Fibroblast of villous mesenchyme (primary cell): ENCODE results near the gene CEACAM4. TPM values are rescaled to one million over a fixed set of nuclear protein-coding genes. Genes with fewer than 3 reads are reported as not detected.

Experiments used
- DNase-seq: peaks from one replicate; pipeline ENCODE4 v3.0.0-alpha.2; 2010; ENCODE audit warnings: low read depth
- H3K4me3 ChIP-seq: 2 replicates; pipeline ENCODE4 v1.5.1; 2011; ENCODE audit warnings: low read depth, mild to moderate bottlenecking, low read length
- CTCF ChIP-seq: IDR thresholded peaks from 2 replicates; pipeline ENCODE4 v1.5.1; 2012; ENCODE audit warnings: low read depth, mild to moderate bottlenecking, low read length; ENCODE audit not compliant: insufficient read depth
- total RNA-seq: library from RNA; depleted of rRNA; stranded (reverse); fragments of >200 nt; gene quantifications from 2 replicates; pipeline ENCODE4 v1.2.3, GENCODE V29; 2012

Gene CEACAM4
- total RNA-seq, 1 donor: not detected

GRCh38 chr19:41610789-41611188, 16.1 kb downstream of the CEACAM4 start:
- DNase-seq: no peak
- H3K4me3 ChIP-seq: no peak overlapping the region
- no peak for TF ChIP-seq CTCF

GRCh38 chr19:41607668-41608067, 19.2 kb downstream of the CEACAM4 start:
- TF ChIP-seq CTCF: no peak
- no peak overlapping the region for H3K4me3 ChIP-seq
- DNase-seq: no peak

GRCh38 chr19:41606215-41606837, 20.5 kb downstream of the CEACAM4 start:
- TF ChIP-seq CTCF: no peak
- no peak for DNase-seq
- no peak overlapping the region for H3K4me3 ChIP-seq

- TF ChIP-seq CTCF: no peak
- DNase-seq: no peak
- H3K4me3 ChIP-seq: no peak overlapping the region
Measured at GRCh38 chr19:41604831-41605230, 22.0 kb downstream of the CEACAM4 start.

GRCh38 chr19:41601771-41602170, 25.1 kb downstream of the CEACAM4 start:
- TF ChIP-seq CTCF: no peak
- H3K4me3 ChIP-seq: no peak overlapping the region
- no peak for DNase-seq

- no peak overlapping the region for H3K4me3 ChIP-seq
- TF ChIP-seq CTCF: no peak
- DNase-seq: no peak
Measured at GRCh38 chr19:41599175-41599966, 27.5 kb downstream of the CEACAM4 start.
